ENCODE measurements around the gene GPC5. TPM values are rescaled to one million over a fixed set of nuclear protein-coding genes. Genes with fewer than 3 reads are reported as not detected.

The GPC5 gene
- polyA plus RNA-seq, 2 of the 4 experiments (the other 2 are of a cell fraction) = not detected

DNA sequence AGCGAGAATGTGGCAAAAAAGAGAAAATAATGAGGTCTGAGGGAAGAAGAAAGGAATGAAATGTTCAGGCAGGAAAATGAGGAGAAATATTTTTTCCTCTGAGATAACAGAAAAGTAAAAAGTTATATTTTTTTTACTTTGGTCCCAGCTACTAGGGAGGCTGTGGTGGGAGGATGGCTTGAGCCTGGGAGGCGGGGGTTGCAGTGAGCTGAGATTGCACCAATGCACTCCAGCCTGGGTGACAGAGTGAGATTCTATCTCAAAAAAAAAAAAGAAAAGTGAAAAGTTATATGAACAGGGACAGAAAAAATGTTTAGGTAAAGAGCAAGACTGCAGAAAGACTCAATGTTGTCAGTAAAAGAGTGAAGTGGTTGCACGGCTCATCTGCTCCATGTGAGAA is 1224.5 kb downstream of the GPC5 start:
- DNase-seq (ENCODE audit: low read depth in 1 of 2, low spot score in 1 of 2) = no peak
- ChIA-PET POLR2A (no interaction called here), CTCF (interaction anchor here (0.9 kb wide), 1 partner anchor 14 kb away, joined by 3 read pairs; no protein-coding TSS in a partner anchor)
- Histone ChIP-seq H3K9me3 (no peaks in the 10 kb centered on the region), H3K27ac (no peak overlapping the region), H3K4me3 (no peak overlapping the region), H3K4me1 (no peaks in the 10 kb centered on the region), H3K4me2 (no peak overlapping the region)
- TF ChIP-seq TP53 (CRISPR knock-in tag; IDR thresholded peaks at IDR 0.05) = no peak
- TF ChIP-seq ZNF302 (CRISPR knock-in tag; IDR thresholded peaks at IDR 0.05) = no peak
- no peak for TF ChIP-seq KDM1A (IDR thresholded peaks at IDR 0.05; ENCODE audit: low read depth)
- TF ChIP-seq ATOH8 (CRISPR knock-in tag; IDR thresholded peaks at IDR 0.05; ENCODE audit: low read depth) = no peak
- no peak for TF ChIP-seq KDM5A (IDR thresholded peaks at IDR 0.05)
- no peak for TF ChIP-seq FOSB (CRISPR knock-in tag; IDR thresholded peaks at IDR 0.05)
- no peak for TF ChIP-seq NFE2L2 (conservative IDR thresholded peaks at IDR 0.05; ENCODE audit: low read length)
- no peak for TF ChIP-seq GATA3 (IDR thresholded peaks at IDR 0.05; ENCODE audit: borderline replicate concordance)
- TF ChIP-seq RNF2 (IDR thresholded peaks at IDR 0.05; ENCODE audit: borderline replicate concordance, low read depth) = no peak
- no peak for TF ChIP-seq HDAC2 (IDR thresholded peaks at IDR 0.05)
- TF ChIP-seq EP300 (IDR thresholded peaks at IDR 0.05) = no peak
- TF ChIP-seq ELK1 (IDR thresholded peaks at IDR 0.05; ENCODE audit: low read depth, low read length) = no peak
- TF ChIP-seq RCOR1 (IDR thresholded peaks at IDR 0.05; ENCODE audit: low read depth, low read length) = no peak
- no peak for TF ChIP-seq POLR2A (IDR thresholded peaks at IDR 0.05; ENCODE audit: low read length)
- no peak for TF ChIP-seq POLR2AphosphoS2 (conservative IDR thresholded peaks at IDR 0.05; ENCODE audit: low read length)
- TF ChIP-seq MYC (IDR thresholded peaks at IDR 0.05; ENCODE audit: borderline replicate concordance, low read length) = no peak
- FAIRE-seq = no peak
- WGBS (ENCODE audit: missing lambda C conversion rate) = 15% methylated on average over 3 of the region's 3 CpGs
- no peak for ATAC-seq

DNA sequence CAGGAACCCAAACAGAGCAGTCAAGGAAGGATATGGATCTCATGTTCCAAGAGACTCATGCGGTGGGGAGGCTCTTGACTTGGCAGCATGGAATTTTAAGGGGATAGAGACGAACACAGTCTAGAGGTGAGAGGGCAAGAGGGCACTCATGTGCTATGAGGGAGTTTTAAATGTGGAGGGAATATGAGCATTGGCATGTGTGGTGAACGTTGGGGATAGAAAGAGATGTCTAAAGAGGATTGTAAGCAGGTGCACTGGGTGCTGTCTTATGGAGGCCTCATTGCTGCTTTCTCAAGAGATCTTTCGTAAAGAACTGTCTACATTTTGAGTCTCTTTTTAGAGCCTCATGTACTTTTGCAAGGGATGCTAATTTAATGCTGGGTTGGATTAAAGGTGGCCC is 1227.9 kb downstream of the GPC5 start:
- FAIRE-seq (no peak), DNase-seq (ENCODE audit: low read depth in 1 of 2, low spot score in 1 of 2) (no peak), ATAC-seq (no peak)
- Histone ChIP-seq H3K4me1 (no peaks in the 10 kb centered on the region), H3K4me2 (no peak overlapping the region), H3K4me3 (no peak overlapping the region), H3K9me3 (no peaks in the 10 kb centered on the region), H3K27ac (no peak overlapping the region)
- POLR2A ChIA-PET = no interaction called here
- WGBS (ENCODE audit: missing lambda C conversion rate) = 15% methylated on average over 4 of the region's 4 CpGs
- TF ChIP-seq NFE2L2 (conservative IDR thresholded peaks at IDR 0.05; ENCODE audit: low read length) = no peak
- no peak for TF ChIP-seq JUNB (IDR thresholded peaks at IDR 0.05)
- TF ChIP-seq, protein P1, sequence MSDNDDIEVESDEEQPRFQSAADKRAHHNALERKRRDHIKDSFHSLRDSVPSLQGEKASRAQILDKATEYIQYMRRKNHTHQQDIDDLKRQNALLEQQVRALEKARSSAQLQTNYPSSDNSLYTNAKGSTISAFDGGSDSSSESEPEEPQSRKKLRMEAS (IDR thresholded peaks at IDR 0.05) = no peak
- TF ChIP-seq REST (IDR thresholded peaks at IDR 0.05) = no peak
- no peak for TF ChIP-seq HDAC2 (IDR thresholded peaks at IDR 0.05)
- no peak for TF ChIP-seq CHD2 (IDR thresholded peaks at IDR 0.05; ENCODE audit: low read length, partially characterized antibody)
- TF ChIP-seq TP53 (CRISPR knock-in tag; IDR thresholded peaks at IDR 0.05) = no peak
- no peak for TF ChIP-seq RFX5 (IDR thresholded peaks at IDR 0.05)
- TF ChIP-seq HEYL (CRISPR knock-in tag; IDR thresholded peaks at IDR 0.05) = no peak
- TF ChIP-seq EP300 (IDR thresholded peaks at IDR 0.05) = no peak
- TF ChIP-seq EHMT2 (IDR thresholded peaks at IDR 0.05; ENCODE audit: low read depth) = no peak
- TF ChIP-seq TFCP2L1 (CRISPR knock-in tag; IDR thresholded peaks at IDR 0.05) = no peak
- no peak for TF ChIP-seq NPAS2 (CRISPR knock-in tag; IDR thresholded peaks at IDR 0.05; ENCODE audit: borderline replicate concordance)
- no peak for TF ChIP-seq PHF8 (IDR thresholded peaks at IDR 0.05; ENCODE audit: borderline replicate concordance, low read depth)
- no peak for TF ChIP-seq HOXB13 (CRISPR knock-in tag; IDR thresholded peaks at IDR 0.05; ENCODE audit: low read depth)
- TF ChIP-seq EHF (CRISPR knock-in tag; IDR thresholded peaks at IDR 0.05) = no peak
- CTCF ChIA-PET = no interaction called here

Data from A549 (cell line).